ENCODE measurements around the gene OR6K3.

DNA sequence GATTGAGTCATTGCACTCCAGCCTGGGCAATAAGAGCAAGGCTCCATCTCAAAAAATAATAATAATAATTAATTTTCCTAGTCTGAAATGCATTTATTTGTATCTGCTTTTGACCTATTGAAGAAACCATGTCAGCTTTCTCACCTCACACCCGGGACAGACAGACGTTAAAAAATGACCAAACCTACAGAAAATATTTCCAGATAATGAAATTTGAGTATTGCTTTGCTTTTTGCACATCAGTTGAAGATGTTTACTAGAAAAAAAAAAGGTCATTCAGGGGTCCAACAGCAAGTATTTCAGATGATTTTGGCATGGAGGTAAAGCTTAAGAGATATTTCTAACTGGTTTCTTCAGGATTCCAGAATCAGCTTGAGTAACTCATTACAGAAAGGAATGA lies 33.9 kb upstream of the OR6K3 start, which contains the start of gene OR6K6:
- TF ChIP-seq POLR2A (IDR thresholded peaks at IDR 0.05) (no peak), EP300 (IDR thresholded peaks at IDR 0.05) (no peak)
- TF ChIP-seq, protein P1, sequence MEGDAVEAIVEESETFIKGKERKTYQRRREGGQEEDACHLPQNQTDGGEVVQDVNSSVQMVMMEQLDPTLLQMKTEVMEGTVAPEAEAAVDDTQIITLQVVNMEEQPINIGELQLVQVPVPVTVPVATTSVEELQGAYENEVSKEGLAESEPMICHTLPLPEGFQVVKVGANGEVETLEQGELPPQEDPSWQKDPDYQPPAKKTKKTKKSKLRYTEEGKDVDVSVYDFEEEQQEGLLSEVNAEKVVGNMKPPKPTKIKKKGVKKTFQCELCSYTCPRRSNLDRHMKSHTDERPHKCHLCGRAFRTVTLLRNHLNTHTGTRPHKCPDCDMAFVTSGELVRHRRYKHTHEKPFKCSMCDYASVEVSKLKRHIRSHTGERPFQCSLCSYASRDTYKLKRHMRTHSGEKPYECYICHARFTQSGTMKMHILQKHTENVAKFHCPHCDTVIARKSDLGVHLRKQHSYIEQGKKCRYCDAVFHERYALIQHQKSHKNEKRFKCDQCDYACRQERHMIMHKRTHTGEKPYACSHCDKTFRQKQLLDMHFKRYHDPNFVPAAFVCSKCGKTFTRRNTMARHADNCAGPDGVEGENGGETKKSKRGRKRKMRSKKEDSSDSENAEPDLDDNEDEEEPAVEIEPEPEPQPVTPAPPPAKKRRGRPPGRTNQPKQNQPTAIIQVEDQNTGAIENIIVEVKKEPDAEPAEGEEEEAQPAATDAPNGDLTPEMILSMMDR (IDR thresholded peaks at IDR 0.05), result no peak

All from tibial nerve (tissue), 4 donors.